Osteocyte (in vitro differentiated cells): ENCODE results near the gene CLASP1. TPM values are rescaled to one million over a fixed set of nuclear protein-coding genes. Genes with fewer than 3 reads are reported as not detected.
A peak's percentile ranks its signal among the peaks of the same experiment; 100 is the strongest.
"Not testable (repeated sequence)": the region's sequence is repeated elsewhere in the genome, so short reads cannot be mapped to it uniquely, and the experiment has no call there.

Experiments
- DNase-seq: peaks from one replicate; pipeline ENCODE4 v3.0.0; 2021; ENCODE audit warnings: mixed read lengths; ENCODE audit not compliant: unreplicated experiment; ENCODE audit errors: extremely low spot score
- H3K27ac Mint-ChIP-seq: one replicate; pipeline ENCODE4 v1.8.0; 2021; ENCODE audit warnings: mild to moderate bottlenecking, mixed read lengths; ENCODE audit not compliant: unreplicated experiment
- H3K27me3 Mint-ChIP-seq: one replicate; pipeline ENCODE4 v1.8.0; 2021; ENCODE audit warnings: mixed read lengths; ENCODE audit not compliant: unreplicated experiment
- H3K36me3 Mint-ChIP-seq: one replicate; pipeline ENCODE4 v1.8.0; 2021; ENCODE audit warnings: mixed read lengths; ENCODE audit not compliant: unreplicated experiment
- H3K4me1 Mint-ChIP-seq: one replicate; pipeline ENCODE4 v1.8.0; 2021; ENCODE audit warnings: mixed read lengths; ENCODE audit not compliant: unreplicated experiment
- H3K4me3 Mint-ChIP-seq: one replicate; pipeline ENCODE4 v1.8.0; 2021; ENCODE audit warnings: mild to moderate bottlenecking, moderate library complexity, mixed read lengths; ENCODE audit not compliant: unreplicated experiment
- H3K9me3 Mint-ChIP-seq: one replicate; pipeline ENCODE4 v1.8.0; 2021; ENCODE audit warnings: mixed read lengths; ENCODE audit not compliant: unreplicated experiment
- total RNA-seq: library from RNA; stranded (reverse); gene quantifications from 2 replicates; pipeline ENCODE4 v1.2.1, GENCODE V29; 2021
- TF ChIP-seq, protein P1 (sequence below): fragments of 200-600 bp; sonication (generic); IDR thresholded peaks from 2 replicates; pipeline ENCODE4 v1.5.0; 2021; ENCODE audit warnings: antibody characterized with exemption, mild to moderate bottlenecking, moderate library complexity

Gene CLASP1
- total RNA-seq, 1 donor from 2014 or later, result 59.9 TPM

DNA sequence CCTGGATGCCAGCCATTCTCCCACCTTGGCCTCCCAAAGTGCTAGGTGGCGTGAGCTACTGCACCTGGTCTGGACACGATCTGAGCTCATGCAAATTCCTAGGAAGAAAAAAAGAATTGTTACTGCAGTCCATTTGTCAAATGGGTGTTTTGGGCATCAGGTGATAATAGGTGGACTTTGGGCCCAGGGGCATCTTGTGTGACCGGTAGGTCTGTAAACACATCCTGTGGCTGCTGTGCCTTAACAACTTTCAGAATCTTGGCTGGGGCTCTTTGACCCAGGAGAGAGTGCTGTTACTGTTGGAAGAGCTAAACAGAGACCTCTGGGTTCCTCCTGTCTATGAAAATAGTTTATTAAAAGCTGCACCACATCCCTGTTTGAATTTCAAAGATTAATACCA, 329.3 kb downstream of the CLASP1 start:
- H3K27ac Mint-ChIP-seq, result no peak overlapping the region

DNA sequence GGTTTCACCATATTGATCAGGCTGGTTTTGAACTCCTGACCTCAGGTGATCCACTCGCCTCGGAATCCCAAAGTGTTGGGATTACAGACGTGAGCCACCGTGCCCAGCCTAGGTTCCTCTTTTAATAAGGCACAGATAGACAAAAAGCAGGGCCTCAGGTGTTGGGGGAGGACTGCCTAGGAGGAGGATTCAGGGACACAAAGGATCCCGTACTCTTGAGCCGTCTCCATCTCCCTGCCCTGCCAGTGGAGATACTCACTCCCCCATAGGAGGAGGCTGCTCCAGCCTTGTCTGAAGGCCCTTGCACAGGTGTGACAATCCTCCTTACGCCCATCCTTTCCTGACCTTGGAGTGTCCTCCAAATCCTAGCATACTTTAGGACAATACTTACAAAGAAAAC, 332.3 kb downstream of the CLASP1 start:
- Mint-ChIP-seq H3K4me1 (no peaks in the 10 kb centered on the region), H3K27ac (no peak overlapping the region), H3K36me3 (no peaks in the 10 kb centered on the region), H3K27me3 (peaks cover 28% of the 10 kb centered on the region), H3K9me3 (no peaks in the 10 kb centered on the region), H3K4me3 (no peak overlapping the region)
- peak; percentile 48 for DNase-seq
- TF ChIP-seq, protein P1, sequence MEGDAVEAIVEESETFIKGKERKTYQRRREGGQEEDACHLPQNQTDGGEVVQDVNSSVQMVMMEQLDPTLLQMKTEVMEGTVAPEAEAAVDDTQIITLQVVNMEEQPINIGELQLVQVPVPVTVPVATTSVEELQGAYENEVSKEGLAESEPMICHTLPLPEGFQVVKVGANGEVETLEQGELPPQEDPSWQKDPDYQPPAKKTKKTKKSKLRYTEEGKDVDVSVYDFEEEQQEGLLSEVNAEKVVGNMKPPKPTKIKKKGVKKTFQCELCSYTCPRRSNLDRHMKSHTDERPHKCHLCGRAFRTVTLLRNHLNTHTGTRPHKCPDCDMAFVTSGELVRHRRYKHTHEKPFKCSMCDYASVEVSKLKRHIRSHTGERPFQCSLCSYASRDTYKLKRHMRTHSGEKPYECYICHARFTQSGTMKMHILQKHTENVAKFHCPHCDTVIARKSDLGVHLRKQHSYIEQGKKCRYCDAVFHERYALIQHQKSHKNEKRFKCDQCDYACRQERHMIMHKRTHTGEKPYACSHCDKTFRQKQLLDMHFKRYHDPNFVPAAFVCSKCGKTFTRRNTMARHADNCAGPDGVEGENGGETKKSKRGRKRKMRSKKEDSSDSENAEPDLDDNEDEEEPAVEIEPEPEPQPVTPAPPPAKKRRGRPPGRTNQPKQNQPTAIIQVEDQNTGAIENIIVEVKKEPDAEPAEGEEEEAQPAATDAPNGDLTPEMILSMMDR, result no peak

More for the DNA sequence above, 329.3 kb downstream of the CLASP1 start:
- Mint-ChIP-seq H3K4me3 (no peak overlapping the region), H3K36me3 (no peaks in the 10 kb centered on the region), H3K9me3 (no peaks in the 10 kb centered on the region), H3K4me1 (no peaks in the 10 kb centered on the region), H3K27me3 (peaks cover 20% of the 10 kb centered on the region)
- TF ChIP-seq, protein P1, result no peak
- DNase-seq, result no peak

DNA sequence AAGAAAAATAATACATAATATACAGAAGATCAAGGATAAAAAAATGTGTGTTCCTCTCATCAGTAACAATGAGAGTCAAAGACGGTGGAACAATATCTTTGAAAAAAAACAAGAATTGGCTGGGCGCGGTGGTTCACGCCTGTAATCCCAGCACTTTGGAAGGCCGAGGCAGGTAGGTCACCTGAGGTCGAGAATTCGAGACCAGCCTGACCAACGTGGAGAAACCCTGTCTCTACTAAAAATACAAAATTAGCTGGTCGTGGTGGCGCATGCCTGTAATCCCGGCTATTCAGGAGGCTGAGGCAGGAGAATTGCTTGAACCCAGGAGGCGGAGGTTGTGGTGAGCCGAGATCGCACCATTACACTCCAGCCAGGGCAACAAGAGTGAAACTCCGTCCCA, 335.6 kb downstream of the CLASP1 start:
- not testable (repeated sequence) for H3K36me3 Mint-ChIP-seq, H3K9me3 Mint-ChIP-seq, H3K4me1 Mint-ChIP-seq, H3K4me3 Mint-ChIP-seq, H3K27ac Mint-ChIP-seq
- peak; percentile 56 for DNase-seq
- peaks cover 48% of the 10 kb centered on the region for H3K27me3 Mint-ChIP-seq

DNA sequence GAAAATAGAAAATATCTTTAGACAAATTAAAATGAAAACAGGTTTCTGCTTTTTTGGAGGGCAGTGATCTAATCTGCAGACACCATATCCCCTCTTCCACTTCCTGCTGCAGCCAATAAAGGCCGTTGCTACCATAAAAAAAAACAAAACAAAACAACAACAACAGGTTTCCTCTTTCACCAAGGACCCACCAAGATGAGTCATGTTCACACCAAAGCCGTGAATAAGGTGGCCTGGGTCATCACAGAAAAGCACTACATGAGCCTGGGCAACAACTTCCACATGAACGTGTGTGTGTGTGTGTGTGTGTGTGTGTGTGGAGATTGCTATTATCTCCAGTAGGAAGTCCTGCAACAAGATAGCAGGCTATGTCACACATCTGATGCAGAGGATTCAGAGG, 339.5 kb downstream of the CLASP1 start:
- TF ChIP-seq, protein P1, result no peak
- no peak overlapping the region for H3K27ac Mint-ChIP-seq
- H3K9me3 Mint-ChIP-seq, result no peaks in the 10 kb centered on the region
- H3K4me3 Mint-ChIP-seq, result no peak overlapping the region
- peaks cover 70% of the 10 kb centered on the region for H3K27me3 Mint-ChIP-seq
- DNase-seq, result peak; percentile 11
- H3K4me1 Mint-ChIP-seq, result no peaks in the 10 kb centered on the region
- H3K36me3 Mint-ChIP-seq, result no peaks in the 10 kb centered on the region

DNA sequence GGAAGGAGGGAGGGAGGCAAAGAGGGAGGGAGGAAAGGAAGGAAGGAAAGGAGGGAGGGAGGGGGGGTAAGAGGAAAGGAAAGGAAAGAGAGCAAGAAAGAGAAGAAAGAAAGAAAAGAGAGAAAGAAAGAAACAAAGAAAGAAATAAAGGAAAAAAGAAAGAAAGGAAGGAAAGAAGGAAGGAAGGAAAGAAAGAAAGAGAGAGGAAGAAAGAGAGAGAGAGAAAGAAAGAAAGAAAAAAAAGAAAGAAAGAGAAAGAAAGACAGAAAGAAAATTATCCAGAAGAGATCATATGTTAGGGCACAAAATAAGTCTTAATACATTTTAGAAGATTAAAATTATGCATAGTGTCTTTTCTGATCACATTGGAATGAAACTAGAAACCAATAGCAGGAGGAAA, 339.9 kb downstream of the CLASP1 start:
- H3K4me1 Mint-ChIP-seq, result no peaks in the 10 kb centered on the region
- H3K27me3 Mint-ChIP-seq, result peaks cover 72% of the 10 kb centered on the region
- H3K4me3 Mint-ChIP-seq, result no peak overlapping the region
- no peaks in the 10 kb centered on the region for H3K9me3 Mint-ChIP-seq
- H3K36me3 Mint-ChIP-seq, result no peaks in the 10 kb centered on the region
- H3K27ac Mint-ChIP-seq, result no peak overlapping the region
- TF ChIP-seq, protein P1, result no peak
- DNase-seq, result no peak

DNA sequence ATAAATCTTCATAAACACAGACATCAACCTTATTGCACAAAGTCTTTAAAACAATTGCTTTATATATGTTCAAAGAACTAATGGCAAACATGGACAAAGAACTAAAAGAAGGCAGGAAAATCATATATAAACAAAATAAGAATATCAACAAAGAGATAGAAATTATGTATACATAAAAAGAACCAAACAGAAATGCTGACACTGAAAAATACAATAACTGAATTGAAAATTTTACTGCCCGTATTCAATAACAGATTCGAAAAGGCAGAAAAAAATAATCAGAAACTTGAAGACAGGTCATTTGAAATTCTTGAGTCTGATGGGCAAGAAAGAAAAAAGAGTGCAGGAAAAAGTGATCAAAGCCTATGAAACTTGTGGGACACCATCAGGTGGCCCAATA, 342.2 kb downstream of the CLASP1 start:
- no peak overlapping the region for H3K27ac Mint-ChIP-seq
- no peak for DNase-seq
- H3K9me3 Mint-ChIP-seq, result no peaks in the 10 kb centered on the region
- TF ChIP-seq, protein P1, result no peak
- no peaks in the 10 kb centered on the region for H3K36me3 Mint-ChIP-seq
- H3K4me3 Mint-ChIP-seq, result no peak overlapping the region
- H3K27me3 Mint-ChIP-seq, result peaks cover 76% of the 10 kb centered on the region
- no peaks in the 10 kb centered on the region for H3K4me1 Mint-ChIP-seq
